Measurements from ENCODE around the gene RAB40C. TPM values are rescaled to one million over a fixed set of nuclear protein-coding genes. Genes with fewer than 3 reads are reported as not detected.

The RAB40C gene
- total and polyA plus RNA-seq, 9 of the 15 experiments (the other 6 are each of a cell fraction or from before 2014, with no cell fraction given): 0.17 to 23.4 (median 8.7) TPM

DNA sequence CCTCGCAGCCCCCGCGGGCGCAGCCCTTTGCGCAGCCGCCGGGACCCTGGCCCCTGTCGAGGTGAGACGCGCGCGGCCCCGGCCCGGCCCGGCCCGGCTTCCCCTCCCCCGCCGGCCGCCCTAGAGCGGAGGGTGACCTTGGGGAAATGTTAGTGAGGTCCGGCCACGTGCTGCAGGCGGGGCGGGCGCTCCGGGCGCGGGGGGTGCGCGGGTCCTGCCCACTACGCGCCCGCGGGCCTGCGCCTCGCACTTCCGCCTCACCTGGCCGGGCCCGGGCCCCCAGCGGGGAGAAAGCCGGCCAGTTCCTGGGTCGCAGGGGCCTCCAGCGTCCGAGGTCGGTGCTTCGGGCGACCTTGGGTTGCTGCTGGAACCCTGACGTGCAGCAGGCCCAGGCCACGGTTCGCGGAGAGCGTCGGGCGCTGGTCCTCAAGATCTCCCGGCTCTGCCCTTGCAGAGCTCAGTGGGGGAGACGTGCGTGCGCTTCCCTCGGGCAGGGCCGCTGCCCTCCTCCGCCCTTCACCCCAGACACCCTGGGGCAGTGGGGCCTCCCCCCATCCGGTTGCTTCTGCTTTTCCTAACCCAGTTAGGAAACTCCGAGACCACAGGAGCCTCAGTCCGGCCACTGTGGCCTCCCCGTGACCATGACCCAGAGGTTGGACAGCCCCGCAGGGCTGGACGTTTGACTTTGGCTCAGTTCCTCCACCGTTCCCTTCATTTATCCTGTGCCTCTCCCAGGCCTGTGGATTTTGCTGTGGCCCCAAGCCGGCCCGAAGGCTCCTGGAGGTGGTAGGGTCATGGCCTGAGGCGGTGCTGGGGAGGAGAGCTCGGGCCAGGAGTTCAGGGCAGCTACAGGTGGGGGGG is 52.6 kb downstream of the RAB40C start (continued):
- TF ChIP-seq, protein P1, sequence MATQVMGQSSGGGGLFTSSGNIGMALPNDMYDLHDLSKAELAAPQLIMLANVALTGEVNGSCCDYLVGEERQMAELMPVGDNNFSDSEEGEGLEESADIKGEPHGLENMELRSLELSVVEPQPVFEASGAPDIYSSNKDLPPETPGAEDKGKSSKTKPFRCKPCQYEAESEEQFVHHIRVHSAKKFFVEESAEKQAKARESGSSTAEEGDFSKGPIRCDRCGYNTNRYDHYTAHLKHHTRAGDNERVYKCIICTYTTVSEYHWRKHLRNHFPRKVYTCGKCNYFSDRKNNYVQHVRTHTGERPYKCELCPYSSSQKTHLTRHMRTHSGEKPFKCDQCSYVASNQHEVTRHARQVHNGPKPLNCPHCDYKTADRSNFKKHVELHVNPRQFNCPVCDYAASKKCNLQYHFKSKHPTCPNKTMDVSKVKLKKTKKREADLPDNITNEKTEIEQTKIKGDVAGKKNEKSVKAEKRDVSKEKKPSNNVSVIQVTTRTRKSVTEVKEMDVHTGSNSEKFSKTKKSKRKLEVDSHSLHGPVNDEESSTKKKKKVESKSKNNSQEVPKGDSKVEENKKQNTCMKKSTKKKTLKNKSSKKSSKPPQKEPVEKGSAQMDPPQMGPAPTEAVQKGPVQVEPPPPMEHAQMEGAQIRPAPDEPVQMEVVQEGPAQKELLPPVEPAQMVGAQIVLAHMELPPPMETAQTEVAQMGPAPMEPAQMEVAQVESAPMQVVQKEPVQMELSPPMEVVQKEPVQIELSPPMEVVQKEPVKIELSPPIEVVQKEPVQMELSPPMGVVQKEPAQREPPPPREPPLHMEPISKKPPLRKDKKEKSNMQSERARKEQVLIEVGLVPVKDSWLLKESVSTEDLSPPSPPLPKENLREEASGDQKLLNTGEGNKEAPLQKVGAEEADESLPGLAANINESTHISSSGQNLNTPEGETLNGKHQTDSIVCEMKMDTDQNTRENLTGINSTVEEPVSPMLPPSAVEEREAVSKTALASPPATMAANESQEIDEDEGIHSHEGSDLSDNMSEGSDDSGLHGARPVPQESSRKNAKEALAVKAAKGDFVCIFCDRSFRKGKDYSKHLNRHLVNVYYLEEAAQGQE (IDR thresholded peaks at IDR 0.05; ENCODE audit: borderline replicate concordance): no peak
- TF ChIP-seq, protein P1 (CRISPR knock-in tag; IDR thresholded peaks at IDR 0.05; ENCODE audit: low read depth): no peak
- no peak for TF ChIP-seq ZNF445 (CRISPR knock-in tag; IDR thresholded peaks at IDR 0.05; ENCODE audit: low read depth)
- TF ChIP-seq, protein P2, sequence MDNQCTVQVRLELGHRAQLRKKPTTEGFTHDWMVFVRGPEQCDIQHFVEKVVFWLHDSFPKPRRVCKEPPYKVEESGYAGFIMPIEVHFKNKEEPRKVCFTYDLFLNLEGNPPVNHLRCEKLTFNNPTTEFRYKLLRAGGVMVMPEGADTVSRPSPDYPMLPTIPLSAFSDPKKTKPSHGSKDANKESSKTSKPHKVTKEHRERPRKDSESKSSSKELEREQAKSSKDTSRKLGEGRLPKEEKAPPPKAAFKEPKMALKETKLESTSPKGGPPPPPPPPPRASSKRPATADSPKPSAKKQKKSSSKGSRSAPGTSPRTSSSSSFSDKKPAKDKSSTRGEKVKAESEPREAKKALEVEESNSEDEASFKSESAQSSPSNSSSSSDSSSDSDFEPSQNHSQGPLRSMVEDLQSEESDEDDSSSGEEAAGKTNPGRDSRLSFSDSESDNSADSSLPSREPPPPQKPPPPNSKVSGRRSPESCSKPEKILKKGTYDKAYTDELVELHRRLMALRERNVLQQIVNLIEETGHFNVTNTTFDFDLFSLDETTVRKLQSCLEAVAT (IDR thresholded peaks at IDR 0.05): no peak
- TF ChIP-seq ZBTB7A (IDR thresholded peaks at IDR 0.05; ENCODE audit: borderline replicate concordance, control insufficient read depth, low read depth, low read length): no peak
- TF ChIP-seq ZNF140 (CRISPR knock-in tag; IDR thresholded peaks at IDR 0.05): no peak
- peak; percentile 13; the same call in 1 of the 2 replicates for TF ChIP-seq HNRNPL (IDR thresholded peaks at IDR 0.05; ENCODE audit: low read depth, low read length)
- no peak for TF ChIP-seq TRIM28 (IDR thresholded peaks at IDR 0.05)
- TF ChIP-seq, protein P3, sequence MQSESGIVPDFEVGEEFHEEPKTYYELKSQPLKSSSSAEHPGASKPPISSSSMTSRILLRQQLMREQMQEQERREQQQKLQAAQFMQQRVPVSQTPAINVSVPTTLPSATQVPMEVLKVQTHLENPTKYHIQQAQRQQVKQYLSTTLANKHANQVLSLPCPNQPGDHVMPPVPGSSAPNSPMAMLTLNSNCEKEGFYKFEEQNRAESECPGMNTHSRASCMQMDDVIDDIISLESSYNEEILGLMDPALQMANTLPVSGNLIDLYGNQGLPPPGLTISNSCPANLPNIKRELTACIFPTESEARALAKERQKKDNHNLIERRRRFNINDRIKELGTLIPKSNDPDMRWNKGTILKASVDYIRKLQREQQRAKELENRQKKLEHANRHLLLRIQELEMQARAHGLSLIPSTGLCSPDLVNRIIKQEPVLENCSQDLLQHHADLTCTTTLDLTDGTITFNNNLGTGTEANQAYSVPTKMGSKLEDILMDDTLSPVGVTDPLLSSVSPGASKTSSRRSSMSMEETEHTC (IDR thresholded peaks at IDR 0.05): 0 out of 2 replicates have a peak, but pooled peaks have one; percentile 24
- no peak for TF ChIP-seq RBM14 (IDR thresholded peaks at IDR 0.05; ENCODE audit: borderline replicate concordance, insufficient read depth, low read depth, low read length)
- TF ChIP-seq KDM2B (CRISPR knock-in tag; IDR thresholded peaks at IDR 0.05): peak; percentile 17; the same call in 1 of the 2 replicates
- TF ChIP-seq MCM2 (IDR thresholded peaks at IDR 0.05; ENCODE audit: low read depth): no peak
- TF ChIP-seq, protein P4, sequence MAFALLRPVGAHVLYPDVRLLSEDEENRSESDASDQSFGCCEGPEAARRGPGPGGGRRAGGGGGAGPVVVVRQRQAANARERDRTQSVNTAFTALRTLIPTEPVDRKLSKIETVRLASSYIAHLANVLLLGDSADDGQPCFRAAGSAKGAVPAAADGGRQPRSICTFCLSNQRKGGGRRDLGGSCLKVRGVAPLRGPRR (CRISPR knock-in tag; IDR thresholded peaks at IDR 0.05): no peak
- TF ChIP-seq, protein P5, sequence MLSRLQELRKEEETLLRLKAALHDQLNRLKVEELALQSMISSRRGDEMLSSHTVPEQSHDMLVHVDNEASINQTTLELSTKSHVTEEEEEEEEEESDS (CRISPR knock-in tag; IDR thresholded peaks at IDR 0.05): no peak
- TF ChIP-seq SRSF7 (optimal IDR thresholded peaks at IDR 0.05; ENCODE audit: low read depth, low read length): no peak
